Breast epithelium (tissue), 4 donors: ENCODE data around the gene NCR2. TPM values are rescaled to one million over a fixed set of nuclear protein-coding genes. Genes with fewer than 3 reads are reported as not detected.

Experiments used
- DNase-seq, 2 donors: peaks; one replicate each; pipeline ENCODE4 v3.0.0-alpha.2; 2019; ENCODE audit warnings: low spot score in 2 of 2
- H3K27ac ChIP-seq, 2 donors: fragments of 200-600 bp; sonication (generic) in 1 of 2; one replicate each; pipeline ENCODE4 v1.5.1; 2016 to 2019; ENCODE audit warnings: mild to moderate bottlenecking in 1 of 2
- H3K27me3 ChIP-seq, 2 donors: fragments of 200-600 bp; sonication (generic) in 1 of 2; one replicate each; pipeline versions ENCODE4 v1.5.1 to v1.6.0; 2017 to 2019; ENCODE audit warnings: control low read depth in 1 of 2, mild to moderate bottlenecking in 1 of 2
- H3K36me3 ChIP-seq: fragments of 200-600 bp; one replicate; pipeline ENCODE4 v1.5.1; 2019
- H3K4me1 ChIP-seq, 2 donors: fragments of 200-600 bp; sonication (generic); one replicate each; pipeline ENCODE4 v1.5.1; 2016 to 2019; ENCODE audit warnings: control low read depth in 1 of 2
- H3K4me3 ChIP-seq, 3 donors: fragments of 200-600 bp; sonication (generic); 1 replicate in 2 of 3; 2 replicates in 1 of 3; pipeline ENCODE4 v1.5.1; 2016 to 2019; ENCODE audit warnings: mild to moderate bottlenecking in 3 of 3, moderate library complexity in 2 of 3
- H3K9me3 ChIP-seq, 2 donors: fragments of 200-600 bp; sonication (generic) in 1 of 2; one replicate each; pipeline ENCODE4 v1.5.1; 2016 to 2019; ENCODE audit warnings: control low read depth in 1 of 2
- CTCF ChIP-seq, 3 donors: fragments of 450-650 bp; IDR thresholded peaks; one replicate each; pipeline ENCODE4 v1.5.1; 2016 to 2017; ENCODE audit warnings: antibody characterized with exemption in 3 of 3, mild to moderate bottlenecking in 3 of 3, moderate library complexity in 3 of 3
- POLR2A ChIP-seq: fragments of 450-650 bp; IDR thresholded peaks from one replicate; pipeline ENCODE4 v1.6.1; 2016; ENCODE audit warnings: antibody characterized with exemption, mild to moderate bottlenecking, moderate library complexity
- POLR2AphosphoS5 ChIP-seq, 3 donors: sonication (generic); formaldehyde crosslinking; IDR thresholded peaks; one replicate each; pipeline ENCODE4 v1.6.1; 2017; ENCODE audit warnings: antibody characterized with exemption in 3 of 3
- intact Hi-C: fragments of 100-400 bp; cut with DNase I; formaldehyde crosslinking; loops from one replicate; pipeline ENCODE4 v1.15.1; 2023; ENCODE audit warnings: low total_unique reads
- total RNA-seq, 3 donors: library from RNA; depleted of rRNA; stranded (reverse); fragments of >200 nt; gene quantifications; one replicate each; pipeline ENCODE4 v1.1.0, GENCODE V29; 2016

The NCR2 gene
- total RNA-seq, 3 donors from 2014 or later: not detected

- H3K4me3 ChIP-seq: no peak overlapping the region
- no peak overlapping the region for H3K27ac ChIP-seq
- H3K9me3 ChIP-seq: no peaks in the 10 kb centered on the region
- no peak for DNase-seq
- no peaks in the 10 kb centered on the region for H3K4me1 ChIP-seq
- no peaks in the 10 kb centered on the region for H3K27me3 ChIP-seq
- TF ChIP-seq POLR2AphosphoS5 (IDR thresholded peaks at IDR 0.05): no peak
- no peak for TF ChIP-seq CTCF (IDR thresholded peaks at IDR 0.05)
- TF ChIP-seq POLR2A: no peak
- intact Hi-C loops: no loop called here
- no peaks in the 10 kb centered on the region for H3K36me3 ChIP-seq
Observed at GRCh38 chr6:41386594-41386993, 51.2 kb downstream of the NCR2 start.

GRCh38 chr6:41392246-41392645 lies 56.8 kb downstream of the NCR2 start:
- TF ChIP-seq CTCF (IDR thresholded peaks at IDR 0.05) (no peak), POLR2A (no peak), POLR2AphosphoS5 (IDR thresholded peaks at IDR 0.05) (no peak)
- Histone ChIP-seq H3K4me3 (no peak overlapping the region), H3K9me3 (peaks cover 0 to 10% of the 10 kb centered on the region in 2 donors), H3K36me3 (no peaks in the 10 kb centered on the region), H3K27ac (no peak overlapping the region), H3K4me1 (no peaks in the 10 kb centered on the region), H3K27me3 (no peaks in the 10 kb centered on the region)
- intact Hi-C loops: no loop called here
- no peak for DNase-seq

GRCh38 chr6:41396335-41396734 lies 60.9 kb downstream of the NCR2 start:
- no peak for DNase-seq
- TF ChIP-seq POLR2AphosphoS5 (IDR thresholded peaks at IDR 0.05) (no peak), POLR2A (no peak), CTCF (IDR thresholded peaks at IDR 0.05) (no peak)
- Histone ChIP-seq H3K4me1 (no peaks in the 10 kb centered on the region), H3K36me3 (no peaks in the 10 kb centered on the region), H3K27me3 (no peaks in the 10 kb centered on the region), H3K27ac (no peak overlapping the region), H3K4me3 (no peak overlapping the region), H3K9me3 (peaks cover 0 to 10% of the 10 kb centered on the region in 2 donors)
- intact Hi-C loops: no loop called here

GRCh38 chr6:41399424-41399823 lies 64.0 kb downstream of the NCR2 start:
- Histone ChIP-seq H3K27ac (no peak overlapping the region), H3K4me1 (no peaks in the 10 kb centered on the region), H3K36me3 (no peaks in the 10 kb centered on the region), H3K4me3 (no peak overlapping the region), H3K9me3 (peaks cover 0 to 4% of the 10 kb centered on the region in 2 donors), H3K27me3 (no peaks in the 10 kb centered on the region)
- TF ChIP-seq CTCF (IDR thresholded peaks at IDR 0.05) (no peak), POLR2AphosphoS5 (IDR thresholded peaks at IDR 0.05) (no peak), POLR2A (no peak)
- intact Hi-C loops: no loop called here
- DNase-seq: no peak

Other genes starting within 250 kb of the NCR2 start
- gene TREML1, start 181.3 kb upstream of the NCR2 start, total RNA-seq: 1 to 10 TPM in 1 of 3 donors, under 1 TPM in 2; 0.64 to 1.3 (median 0.98) TPM
- 10 to 100 TPM in 2 of 3 donors, 1 to 10 TPM in 1; 7.7 to 31.6 (median 10.5) TPM for gene TREM2, start 172.5 kb upstream of the NCR2 start, total RNA-seq
- gene TREML2, start 134.5 kb upstream of the NCR2 start, total RNA-seq: under 1 TPM in 2 of 3 donors, not detected in 1; under 0.01 to 0.15 TPM
- gene TREML4, start 107.3 kb upstream of the NCR2 start, total RNA-seq: not detected
- gene TREM1, start 48.9 kb upstream of the NCR2 start, total RNA-seq: 1 to 10 TPM in 2 of 3 donors, under 1 TPM in 1; 0.98 to 2.8 (median 1.3) TPM
- gene FOXP4, start 210.8 kb downstream of the NCR2 start, total RNA-seq: 10 to 100 TPM in 1 of 3 donors, 1 to 10 TPM in 2; 5.1 to 11.0 (median 5.6) TPM